GM19438 (cell line): ENCODE measurements around the gene RPTOR.

Source experiments
- ATAC-seq: cut with Tn5 transposase; IDR thresholded peaks from one replicate; pipeline ENCODE4 v1.9.1; 2021; ENCODE audit warnings: low read depth; ENCODE audit not compliant: unreplicated experiment

The RPTOR gene

GRCh38 chr17:80511222-80512180 lies 33.1 kb upstream of the RPTOR start:
- no peak for ATAC-seq

- ATAC-seq = no peak
Measured at GRCh38 chr17:80512233-80512632, 32.4 kb upstream of the RPTOR start.

- no peak for ATAC-seq
Measured at GRCh38 chr17:80513201-80513600, 31.4 kb upstream of the RPTOR start.

GRCh38 chr17:80513892-80514291 lies 30.7 kb upstream of the RPTOR start:
- no peak for ATAC-seq

- ATAC-seq = no peak
Measured at GRCh38 chr17:80516171-80516932, 28.3 kb upstream of the RPTOR start.

- ATAC-seq = no peak
Measured at GRCh38 chr17:80517641-80518040, 27.0 kb upstream of the RPTOR start.

- ATAC-seq = no peak
Measured at GRCh38 chr17:80518392-80518791, 26.2 kb upstream of the RPTOR start.

- ATAC-seq = no peak
Measured at GRCh38 chr17:80519091-80519781, 25.4 kb upstream of the RPTOR start.

GRCh38 chr17:80520810-80521455 lies 23.7 kb upstream of the RPTOR start:
- no peak for ATAC-seq

GRCh38 chr17:80523054-80523744 lies 21.4 kb upstream of the RPTOR start:
- ATAC-seq = no peak

- ATAC-seq = no peak
Measured at GRCh38 chr17:80523956-80524712, 20.5 kb upstream of the RPTOR start.

- ATAC-seq = no peak
Measured at GRCh38 chr17:80526116-80526910, 18.3 kb upstream of the RPTOR start.

GRCh38 chr17:80527016-80527645 lies 17.5 kb upstream of the RPTOR start:
- ATAC-seq = no peak

- ATAC-seq = no peak
Measured at GRCh38 chr17:80528536-80528935, 16.1 kb upstream of the RPTOR start.

- ATAC-seq = no peak
Measured at GRCh38 chr17:80529104-80529903, 15.3 kb upstream of the RPTOR start.

- ATAC-seq = no peak
Measured at GRCh38 chr17:80529904-80530292, 14.7 kb upstream of the RPTOR start.

GRCh38 chr17:80531400-80531799 lies 13.2 kb upstream of the RPTOR start:
- no peak for ATAC-seq
